GM18519 (cell line): ENCODE measurements around the gene S100A13.

Experiments
- ATAC-seq: cut with Tn5 transposase; IDR thresholded peaks from one replicate; pipeline ENCODE4 v1.9.1; 2021; ENCODE audit warnings: mild to moderate bottlenecking, moderate library complexity; ENCODE audit not compliant: unreplicated experiment, low FRiP score

Gene S100A13

DNA sequence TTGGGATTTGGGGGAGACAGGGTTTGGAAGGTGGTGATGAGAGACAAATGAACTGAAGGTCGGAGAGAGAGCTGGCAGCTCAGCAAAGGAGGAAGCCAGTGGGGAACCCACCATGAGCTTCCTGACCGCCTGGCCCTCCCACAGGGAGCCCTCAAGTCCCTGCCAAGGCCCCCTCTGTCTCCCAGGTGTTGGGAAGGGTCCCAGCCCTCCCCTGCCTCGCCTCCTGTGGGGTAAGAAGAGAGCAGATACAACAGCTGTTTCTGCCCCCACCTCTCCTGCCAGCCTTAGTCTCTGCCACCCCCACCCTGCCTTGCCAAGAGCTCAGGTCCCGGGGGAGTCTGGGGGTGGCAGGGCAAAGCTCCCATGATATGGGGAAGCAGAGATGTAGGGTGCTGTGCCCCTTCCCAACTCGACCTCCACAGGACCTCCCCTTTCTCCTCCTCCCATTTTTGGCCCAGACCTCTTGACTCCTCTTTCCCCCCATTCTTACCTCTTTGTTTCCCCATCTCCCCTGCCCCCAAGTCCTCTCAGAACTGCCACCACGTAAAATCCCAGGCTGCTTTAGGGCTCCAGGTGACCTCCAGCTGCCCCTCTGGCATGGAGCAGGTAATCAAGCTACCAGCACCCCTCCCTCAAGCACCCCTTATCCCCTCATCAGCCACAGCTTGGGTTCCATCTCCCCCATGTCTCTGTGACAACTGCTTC, 1.5 kb upstream of the S100A13 start:
- no peak for ATAC-seq

DNA sequence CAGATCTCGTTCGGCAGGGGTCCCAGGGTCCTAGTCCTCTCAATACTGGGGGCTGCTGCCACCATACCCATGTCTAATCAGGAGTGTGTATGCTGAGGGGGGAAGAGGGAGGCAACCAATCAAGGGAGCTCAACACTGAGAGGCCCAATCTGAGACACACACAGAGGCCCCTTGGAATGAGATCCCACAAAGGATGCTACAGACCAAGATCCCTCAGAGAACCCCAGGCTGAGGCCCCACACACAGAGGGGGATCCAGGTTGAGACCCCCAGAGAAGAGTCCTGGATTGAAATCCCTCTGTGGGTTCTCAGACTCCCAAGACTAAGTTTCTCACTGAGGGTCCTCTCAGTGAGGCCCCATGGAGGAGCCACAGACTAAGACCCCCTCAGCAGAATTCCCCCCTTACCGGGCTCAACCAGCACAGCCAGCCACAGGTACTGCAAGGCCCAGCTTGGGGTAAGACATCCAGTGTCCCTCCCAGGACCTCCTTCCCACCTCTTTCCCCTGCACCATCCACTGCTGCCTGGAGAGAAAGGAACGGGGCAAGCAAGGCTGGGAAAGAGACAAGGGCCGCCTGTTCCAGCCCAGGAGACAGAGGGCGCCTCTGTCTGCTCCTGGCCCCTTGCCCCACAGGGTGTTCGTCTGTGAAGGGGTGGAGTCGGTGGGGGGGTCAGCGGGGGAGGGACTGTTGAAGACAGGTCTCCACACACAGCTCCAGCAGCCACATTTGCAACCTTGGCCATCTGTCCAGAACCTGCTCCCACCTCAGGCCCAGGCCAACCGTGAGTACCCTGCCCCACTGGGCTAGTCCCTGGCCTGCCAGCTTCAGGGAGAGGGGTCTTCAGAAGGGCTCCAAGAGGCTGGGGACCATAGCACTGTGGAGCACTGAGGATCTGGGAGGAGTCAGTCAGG, 666 bp upstream of the S100A13 start, which contains the start of gene S100A1:
S100A1 (plus strand) TSS at position 720 of the 912 bp plus-strand sequence. CDS start 2,088 bp downstream, outside the sequence.
- no peak for ATAC-seq

DNA sequence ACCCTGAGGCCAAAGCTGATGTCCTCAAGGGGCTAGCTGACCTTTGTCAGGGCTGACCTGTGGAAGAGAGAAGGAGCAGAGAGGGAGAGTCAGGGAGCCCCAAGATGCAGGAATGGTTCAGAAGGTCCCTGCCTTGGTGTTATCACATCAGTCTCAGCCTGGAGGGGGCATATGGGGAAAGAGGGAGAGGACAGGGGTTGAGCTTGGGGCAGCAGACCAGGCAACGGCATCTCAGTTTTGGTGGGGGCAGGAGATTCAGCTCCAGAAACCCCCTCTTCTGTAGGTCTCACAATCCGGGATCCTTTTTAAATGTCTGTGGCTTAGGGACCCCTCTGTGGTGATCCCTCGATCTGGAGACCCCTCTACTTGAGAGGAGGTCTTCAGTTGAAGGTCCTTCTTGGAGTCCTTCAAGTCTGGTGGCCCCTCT, 815 bp downstream of the S100A13 start:
- ATAC-seq: no peak

DNA sequence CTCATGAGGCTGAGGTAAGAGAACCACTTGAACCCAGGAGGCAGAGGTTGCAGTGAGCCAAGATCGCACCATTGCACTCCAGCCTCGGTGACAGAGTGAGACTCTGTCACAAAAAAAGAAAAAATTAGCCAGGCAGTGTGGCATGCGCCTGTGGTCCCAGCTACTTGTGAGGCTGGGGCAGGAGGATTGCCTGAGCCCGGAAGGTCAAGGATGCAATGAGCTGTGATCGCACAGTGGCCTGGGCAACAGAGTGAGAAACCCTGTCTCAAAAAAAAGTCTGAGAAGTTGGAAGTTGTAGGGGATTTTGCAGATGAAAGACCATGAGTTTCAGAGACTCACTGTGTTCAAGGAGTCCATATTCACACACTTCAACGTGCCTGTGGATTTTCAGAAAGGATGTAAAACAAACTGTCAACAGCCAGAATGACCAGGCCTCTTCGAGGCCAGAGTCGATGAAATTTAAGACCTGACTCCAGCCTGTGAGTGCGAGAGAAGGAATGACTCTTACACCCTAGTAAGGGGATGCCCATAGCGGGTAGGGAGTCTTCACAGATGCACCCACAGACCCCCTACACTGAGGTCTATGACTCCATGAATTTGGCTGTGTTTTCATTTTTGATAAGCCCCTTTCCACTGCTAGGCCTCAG, 2.2 kb downstream of the S100A13 start:
- no peak for ATAC-seq

DNA sequence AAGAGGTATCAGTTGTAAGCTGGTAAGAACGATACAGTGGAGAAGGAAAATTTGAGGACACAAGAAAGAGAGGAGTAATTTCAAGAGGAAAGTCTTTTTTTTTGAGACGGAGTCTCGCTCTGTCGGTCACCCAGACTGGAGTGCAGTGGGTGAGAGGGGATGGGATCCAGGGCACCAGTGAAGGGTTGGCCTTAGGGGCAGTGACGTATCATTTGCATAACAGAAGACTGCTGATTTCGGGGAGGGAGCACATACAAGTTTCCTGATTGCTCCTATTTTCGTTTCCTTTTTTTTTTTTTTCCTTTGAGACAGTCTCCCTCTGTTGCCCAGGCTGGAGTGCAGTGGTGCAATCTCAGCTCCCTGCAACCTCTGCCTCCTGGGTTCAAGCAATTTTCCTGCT, 4.2 kb downstream of the S100A13 start:
- ATAC-seq: no peak

DNA sequence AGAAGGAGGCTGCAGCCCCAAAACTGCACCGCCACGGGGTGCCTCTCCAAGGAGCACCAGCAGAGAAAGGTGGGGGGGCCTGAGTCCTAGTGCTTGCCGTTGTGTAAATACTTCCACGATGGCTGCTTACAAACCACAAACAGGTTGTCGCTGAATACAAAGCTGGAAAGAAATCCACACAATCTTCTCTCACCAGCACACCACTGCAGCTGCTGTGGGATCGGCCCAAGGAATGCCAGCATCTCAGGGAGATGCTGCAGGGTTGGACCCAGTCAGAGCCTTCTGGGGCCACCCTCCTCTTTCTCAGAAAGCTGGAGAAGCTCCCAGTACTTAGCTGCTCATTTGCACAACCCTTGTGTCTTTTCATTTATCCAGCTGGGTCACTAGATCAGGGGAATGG, 8.1 kb downstream of the S100A13 start:
- ATAC-seq: no peak

DNA sequence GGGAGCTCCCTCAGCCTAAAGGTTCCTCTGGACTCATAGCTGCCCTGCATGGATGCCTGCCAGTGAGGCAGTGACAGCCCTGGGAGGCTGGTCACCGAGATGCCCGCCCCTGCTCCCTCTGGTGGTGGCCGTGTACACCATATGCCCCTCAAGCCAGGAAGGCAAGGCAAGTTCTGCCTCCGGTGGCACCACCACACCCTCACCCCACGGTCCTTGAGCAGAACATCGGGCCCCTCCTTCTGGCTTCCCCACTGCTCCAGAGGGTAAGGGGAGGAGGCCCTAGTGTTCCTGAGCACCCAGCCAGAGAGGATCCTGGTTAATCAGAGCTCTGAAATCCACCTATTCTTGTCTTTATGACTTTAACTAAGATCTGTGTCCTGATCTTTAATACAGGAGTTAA, 9.6 kb downstream of the S100A13 start:
- ATAC-seq: no peak

DNA sequence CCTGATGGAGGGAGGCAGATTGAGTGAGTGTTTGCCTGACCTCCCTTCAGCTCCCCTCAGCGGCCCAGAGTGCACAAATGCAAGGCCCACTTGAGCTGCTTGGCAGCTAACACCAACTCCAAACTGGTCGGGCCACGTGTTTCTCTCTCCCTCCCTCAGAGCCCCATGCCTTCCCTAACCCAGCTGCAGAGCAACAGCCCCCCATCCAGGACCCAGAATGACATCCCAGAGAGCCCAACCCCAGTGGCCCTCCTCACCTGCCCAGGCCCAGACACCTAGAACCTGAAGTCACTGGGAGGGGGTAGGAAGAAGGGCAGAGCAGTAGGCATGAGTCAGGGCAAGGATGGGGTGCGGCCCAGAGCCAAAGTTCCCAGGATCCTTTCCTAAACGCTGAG, 10.4 kb downstream of the S100A13 start:
- ATAC-seq: no peak

DNA sequence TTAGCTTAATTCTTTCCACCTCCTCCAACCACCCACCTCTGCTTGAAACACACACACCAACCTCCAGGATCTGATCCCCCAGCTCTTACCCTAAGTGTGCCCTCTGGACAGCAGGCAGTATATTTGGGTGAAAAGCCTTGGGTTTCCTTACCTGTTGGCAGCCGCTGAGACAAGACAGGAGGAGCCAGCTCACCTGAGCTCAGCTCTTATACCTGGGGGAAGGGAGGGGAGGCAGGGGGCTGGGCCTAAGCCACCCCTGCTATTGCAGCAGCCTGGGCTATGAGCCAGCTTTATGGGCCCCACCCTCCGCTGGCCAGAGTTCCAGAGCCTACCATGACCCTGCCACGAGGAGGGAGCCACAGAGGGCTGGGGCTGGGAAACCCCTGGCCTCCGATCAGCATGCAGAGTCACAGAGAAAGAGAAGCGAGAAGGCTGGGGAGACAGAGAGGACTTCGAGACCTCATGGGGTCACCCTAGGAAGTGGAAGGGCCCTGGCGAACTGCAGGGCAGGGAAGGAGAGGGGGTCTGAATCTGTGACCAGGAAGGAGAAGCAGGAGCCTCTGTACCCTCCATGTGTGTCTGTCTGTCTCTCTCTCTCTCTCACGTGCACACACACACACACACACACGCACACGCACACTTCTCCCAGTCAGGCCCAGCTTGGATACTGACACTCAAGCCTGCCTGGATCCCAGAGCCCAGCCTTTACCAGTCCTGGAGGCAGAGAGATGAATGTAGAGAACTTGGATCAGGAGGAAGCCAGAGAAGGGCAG, 11.0 kb downstream of the S100A13 start, which contains the start of gene S100A14:
S100A14 (minus strand) TSS at position 182 of the 773 bp plus-strand sequence. CDS start 467 bp downstream, outside the sequence.
- no peak for ATAC-seq

DNA sequence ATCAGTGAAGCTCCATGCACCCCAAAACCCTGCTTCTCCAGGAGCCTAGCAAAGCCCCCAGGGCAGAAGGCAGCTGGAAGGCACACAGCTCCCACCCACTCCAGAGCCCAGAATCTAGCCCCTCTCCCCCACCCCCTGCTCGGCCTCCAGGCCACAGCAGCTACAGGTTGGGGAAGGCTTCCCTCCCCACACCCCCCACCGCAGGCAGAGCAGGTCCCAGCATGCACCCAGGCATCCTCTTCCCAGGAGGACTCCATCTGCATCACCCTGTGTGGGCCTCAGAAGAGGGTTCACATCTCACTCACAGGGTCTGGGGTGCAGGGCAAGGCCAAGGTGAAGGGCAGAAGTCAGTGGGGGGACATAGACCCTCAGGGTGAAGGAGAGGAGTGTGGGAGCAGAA, 11.9 kb downstream of the S100A13 start:
- no peak for ATAC-seq

DNA sequence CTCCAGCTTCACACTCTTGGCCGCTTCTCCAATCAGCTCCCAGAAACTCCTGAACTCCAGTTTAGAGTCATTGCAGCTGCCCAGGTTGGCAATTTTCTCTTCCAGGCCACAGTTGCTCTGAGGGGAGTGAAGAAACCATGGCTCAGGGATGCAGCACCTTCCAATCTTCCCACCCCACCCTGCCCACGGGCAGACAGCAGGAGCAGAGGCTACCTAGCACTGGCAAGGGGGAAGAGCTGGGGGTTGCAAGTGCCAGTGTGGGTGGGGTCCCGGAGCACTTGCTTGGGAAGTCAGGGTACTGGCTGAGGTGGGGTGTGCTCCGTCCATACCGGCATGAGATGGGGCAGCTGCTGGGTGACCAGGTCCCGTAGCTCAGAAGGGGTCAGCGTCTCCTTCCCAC, 12.4 kb downstream of the S100A13 start:
- ATAC-seq: no peak

DNA sequence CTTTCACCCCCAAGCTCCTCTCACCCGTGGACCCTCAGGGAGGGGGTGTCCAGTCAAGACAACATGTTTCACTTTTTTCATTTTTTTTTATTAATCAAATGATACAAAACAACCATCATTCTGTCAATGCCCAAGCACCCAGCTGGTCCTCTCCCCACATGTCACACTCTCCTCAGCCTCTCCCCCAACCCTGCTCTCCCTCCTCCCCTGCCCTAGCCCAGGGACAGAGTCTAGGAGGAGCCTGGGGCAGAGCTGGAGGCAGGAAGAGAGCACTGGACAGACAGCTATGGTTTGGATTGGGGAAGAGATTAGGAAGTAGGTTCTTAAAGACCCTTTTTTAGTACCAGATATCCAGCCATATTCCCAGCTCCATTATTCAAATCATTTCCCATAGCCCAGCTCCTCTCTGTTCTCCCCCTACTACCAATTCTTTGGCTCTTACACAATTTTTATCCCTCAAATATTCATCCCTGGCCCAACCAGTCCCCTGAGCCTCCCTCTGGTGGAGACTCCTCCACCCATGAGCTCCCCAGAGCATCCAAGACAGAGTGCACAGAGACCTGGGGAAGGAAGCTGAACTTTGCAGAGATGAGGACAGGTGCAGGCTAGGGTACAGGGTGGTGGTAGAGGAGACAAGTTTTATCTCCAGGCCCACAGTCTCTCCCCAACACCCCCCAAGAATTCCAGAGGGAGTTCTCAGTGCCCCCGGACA, 13.0 kb downstream of the S100A13 start:
- ATAC-seq: no peak

DNA sequence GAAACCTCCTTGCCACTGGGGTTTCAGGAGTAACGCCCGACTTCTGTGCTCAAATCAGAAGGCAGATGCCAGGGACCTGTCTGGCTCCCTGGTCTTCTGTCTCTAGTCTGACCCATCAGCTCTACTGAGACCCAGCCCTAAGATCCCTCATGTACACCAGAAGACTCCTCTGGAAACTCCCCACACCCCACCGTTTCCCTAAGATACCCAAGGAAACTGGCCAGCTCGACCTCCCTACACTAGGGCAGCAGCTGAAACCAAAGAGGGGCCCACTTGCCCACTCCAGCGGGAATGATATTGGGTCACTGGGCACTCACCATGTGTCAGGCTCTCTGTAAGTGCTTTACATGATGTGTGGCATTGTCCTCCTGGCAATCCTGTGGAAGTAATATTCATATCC, 13.9 kb downstream of the S100A13 start:
- ATAC-seq: no peak

DNA sequence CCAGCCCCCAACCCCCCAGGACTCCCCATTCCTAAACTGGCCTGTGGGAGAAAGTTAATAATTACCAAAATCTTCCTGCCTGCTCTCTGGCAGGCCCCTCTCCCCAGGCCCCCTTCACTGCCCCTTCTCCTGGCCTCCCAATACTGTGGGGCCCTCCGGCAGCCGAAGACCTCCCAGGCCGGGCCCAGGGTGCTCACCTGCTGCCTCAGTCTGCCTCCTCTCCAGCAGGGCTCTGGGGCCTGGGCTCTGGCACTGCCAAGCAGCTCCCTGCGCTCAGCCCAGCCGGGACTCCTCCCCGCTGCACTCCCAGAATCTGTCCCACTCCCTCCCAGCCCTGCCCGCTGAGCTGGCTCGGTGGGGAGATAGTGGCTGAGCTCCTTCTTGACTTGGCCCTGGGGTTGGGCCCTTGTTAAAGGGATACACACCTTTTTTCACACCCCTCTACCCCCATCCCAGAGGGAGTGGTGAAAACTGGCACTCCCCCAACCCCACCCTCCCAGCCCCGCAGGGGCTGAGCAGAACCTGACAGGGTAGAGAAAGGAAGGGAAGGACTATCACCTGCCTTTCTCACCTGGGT, 14.5 kb downstream of the S100A13 start, which contains the start of gene S100A16:
S100A16 (minus strand) TSS at position 383 of the 577 bp plus-strand sequence. CDS start 4,986 bp downstream, outside the sequence.
- no peak for ATAC-seq

DNA sequence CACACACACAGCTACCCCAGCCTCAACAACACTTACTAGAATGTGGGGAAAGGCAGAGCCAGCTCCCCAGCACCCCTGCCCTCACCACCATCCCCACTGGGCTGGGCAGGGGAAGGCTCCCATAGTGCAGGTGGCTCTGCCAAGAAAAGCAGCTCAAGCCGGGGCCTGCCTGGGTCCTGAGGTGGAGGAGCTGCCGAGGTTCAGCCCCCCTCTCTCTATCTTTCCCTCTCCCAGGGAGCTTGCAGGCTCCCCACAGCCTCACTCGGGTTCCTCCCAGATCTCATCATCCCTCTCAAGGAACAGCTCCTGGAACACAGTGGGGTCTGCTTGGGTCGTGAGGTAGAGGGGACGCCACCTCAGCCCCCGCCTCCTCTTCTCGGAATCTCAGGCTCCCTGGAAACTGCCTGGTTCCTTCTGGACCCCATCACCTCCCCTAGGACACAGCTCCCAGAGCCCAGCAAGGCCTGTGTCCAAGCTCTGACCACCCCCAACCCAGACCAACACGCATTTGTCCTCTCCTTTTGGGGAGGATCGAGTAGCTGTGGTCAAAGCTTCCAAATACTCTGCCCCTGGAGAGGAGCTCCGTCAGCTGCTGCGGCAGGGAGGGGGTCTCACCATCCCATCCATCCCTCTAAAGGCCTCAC, 15.1 kb downstream of the S100A13 start:
- no peak for ATAC-seq

DNA sequence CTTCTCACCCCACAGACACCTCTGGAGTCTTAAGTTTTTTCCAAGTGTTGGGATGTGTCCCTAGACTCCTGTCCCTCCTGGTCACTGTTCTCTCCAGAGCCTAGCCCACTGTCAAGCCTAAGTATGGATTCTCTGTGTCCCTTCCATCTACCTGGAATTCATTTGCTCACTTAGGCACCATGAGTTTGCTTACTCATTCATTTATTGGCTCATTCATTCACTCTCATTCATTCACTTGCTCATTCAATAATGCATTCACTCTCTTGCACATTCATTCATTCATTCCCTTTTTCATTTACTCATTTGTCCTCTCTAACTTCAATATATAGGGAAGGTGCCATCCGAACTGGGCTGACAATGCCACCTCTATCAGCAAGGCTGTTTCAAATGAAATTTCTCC, 15.9 kb downstream of the S100A13 start:
- ATAC-seq: no peak

DNA sequence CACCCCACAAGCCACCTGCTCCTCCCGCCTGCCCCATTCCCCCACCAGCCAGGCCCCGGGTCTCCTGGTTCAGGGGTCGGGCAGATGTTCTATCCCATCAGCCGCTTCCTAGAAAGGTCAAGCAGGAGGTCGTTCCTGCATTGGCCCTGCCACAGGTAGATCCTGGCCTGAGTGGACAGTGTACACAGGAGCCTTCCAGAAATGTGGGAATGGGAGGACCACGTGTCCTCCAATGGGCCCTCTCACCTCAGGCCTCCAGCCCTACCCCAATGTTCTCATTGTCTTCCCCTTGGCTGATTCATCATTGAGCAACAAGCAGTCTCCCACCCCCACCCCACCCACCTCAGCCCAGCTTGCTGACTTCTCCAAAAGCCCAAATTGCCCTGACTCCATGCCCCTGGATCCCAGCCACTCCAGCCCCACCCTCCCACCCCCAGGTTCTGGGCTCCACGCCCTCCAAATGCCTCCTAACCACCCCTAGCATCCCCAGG, 16.4 kb downstream of the S100A13 start:
- no peak for ATAC-seq

DNA sequence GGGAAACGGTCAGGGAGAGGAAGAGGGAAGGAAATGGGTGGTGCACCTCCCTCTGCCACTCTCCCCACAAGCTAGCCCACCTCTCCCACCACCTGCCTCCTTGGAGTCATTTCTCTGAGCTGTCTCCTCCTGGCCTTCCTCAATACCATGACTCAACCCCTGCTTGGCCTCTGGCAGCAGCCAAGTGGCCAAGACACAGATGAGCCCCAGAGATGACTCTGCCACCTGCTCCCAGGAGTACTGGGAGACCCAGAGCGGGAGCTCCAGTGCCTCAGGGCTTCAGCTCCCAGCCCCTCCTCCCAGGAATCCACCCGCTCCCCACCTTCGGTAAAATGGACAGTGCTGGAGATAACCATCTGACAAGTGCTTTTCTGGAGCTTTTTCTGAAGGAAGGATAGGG, 17.0 kb downstream of the S100A13 start:
- ATAC-seq: no peak

DNA sequence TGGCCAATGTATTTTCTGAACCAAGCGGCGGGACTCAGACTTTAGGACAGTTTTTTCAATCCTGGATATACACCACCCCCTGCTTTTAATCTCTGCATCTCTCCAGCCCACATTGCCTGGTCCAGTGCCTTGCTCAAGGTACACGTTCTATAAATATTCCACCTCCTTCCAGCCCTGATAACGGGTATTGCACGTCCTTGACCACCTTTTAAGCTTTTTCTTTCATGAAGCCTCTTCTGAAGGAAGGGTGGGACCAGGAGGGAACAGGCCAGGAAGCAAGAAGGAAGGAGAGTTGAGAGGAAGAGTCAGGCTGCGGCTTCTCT, 17.8 kb downstream of the S100A13 start:
- no peak for ATAC-seq
